HEK293T (cell line): ENCODE results near the gene LRRN4CL.

Experiments
- ARNT ChIP-seq: fragments of 450-650 bp; IDR thresholded peaks from 2 replicates; pipeline ENCODE4 v1.6.1; 2017; ENCODE audit warnings: mild to moderate bottlenecking
- FOXM1 ChIP-seq: fragments of 450-650 bp; IDR thresholded peaks from 2 replicates; pipeline ENCODE4 v1.6.1; 2017; ENCODE audit warnings: mild to moderate bottlenecking, borderline replicate concordance
- HDGF ChIP-seq: fragments of 450-650 bp; IDR thresholded peaks from 2 replicates; pipeline ENCODE4 v1.6.1; 2017; ENCODE audit warnings: antibody characterized with exemption, borderline replicate concordance

- no peak for TF ChIP-seq FOXM1
- TF ChIP-seq HDGF, result no peak
- TF ChIP-seq ARNT, result no peak
These were observed 24.2 kb downstream of the LRRN4CL start, which contains the start of the genes C11orf98 and CSKMT for GRCh38 chr11:62665075-62665598.
